Thoracic aorta (tissue), 2 donors: Measurements from ENCODE around the gene MUC5B. TPM values are rescaled to one million over a fixed set of nuclear protein-coding genes. Genes with fewer than 3 reads are reported as not detected.
"Not testable (repeated sequence)": the region's sequence is repeated elsewhere in the genome, so short reads cannot be mapped to it uniquely, and the experiment has no call there.

ENCODE experiments used
- ATAC-seq: fragments of 150-250 bp; one replicate; pipeline ENCODE4 v1.8.0; 2017; ENCODE audit warnings: low read depth; ENCODE audit not compliant: insufficient number of reproducible peaks, low FRiP score
- DNase-seq: peaks from one replicate; pipeline ENCODE4 v3.0.0-alpha.2; 2020; ENCODE audit warnings: low spot score
- H3K27ac ChIP-seq, 2 donors: fragments of 200-600 bp; sonication (generic); 1 replicate in 1 of 2; 2 replicates in 1 of 2; pipeline ENCODE4 v1.5.1; 2016; ENCODE audit warnings: mild to moderate bottlenecking in 2 of 2, moderate library complexity in 2 of 2
- H3K27me3 ChIP-seq: fragments of 200-600 bp; sonication (generic); replicated peaks from 2 replicates; pipeline ENCODE4 v1.6.0; 2016; ENCODE audit warnings: mild to moderate bottlenecking; ENCODE audit not compliant: insufficient read depth
- H3K36me3 ChIP-seq: fragments of 200-600 bp; sonication (generic); one replicate; pipeline ENCODE4 v1.5.1; 2016
- H3K4me1 ChIP-seq, 2 donors: fragments of 200-600 bp; sonication (generic); 1 replicate in 1 of 2; 2 replicates in 1 of 2; pipeline versions ENCODE4 v1.5.1 to v1.6.0; 2016; ENCODE audit warnings: low read depth in 2 of 2, mild to moderate bottlenecking in 1 of 2; ENCODE audit not compliant: control insufficient read depth in 1 of 2
- H3K4me3 ChIP-seq: fragments of 200-600 bp; sonication (generic); 2 replicates; pipeline ENCODE4 v1.5.1; 2016; ENCODE audit warnings: mild to moderate bottlenecking
- H3K9me3 ChIP-seq: fragments of 200-600 bp; sonication (generic); 2 replicates; pipeline ENCODE4 v1.5.1; 2016
- CTCF ChIP-seq: fragments of 200-600 bp; sonication (generic); IDR thresholded peaks from one replicate; pipeline ENCODE4 v1.5.1; 2019; ENCODE audit warnings: antibody characterized with exemption
- total RNA-seq, 2 donors: library from RNA; depleted of rRNA; stranded (reverse); fragments of >200 nt; gene quantifications; one replicate each; pipeline versions ENCODE4 v1.1.0 to v1.2.3, GENCODE V29; 2016

MUC5B gene
- total RNA-seq, 2 donors from 2014 or later = not detected

GRCh38 chr11:1180171-1180570 is 42.7 kb upstream of the MUC5B start:
- Histone ChIP-seq H3K4me1 (no peaks in the 10 kb centered on the region), H3K27me3 (no peaks in the 10 kb centered on the region), H3K27ac (no peak overlapping the region), H3K4me3 (no peak overlapping the region), H3K9me3 (no peaks in the 10 kb centered on the region), H3K36me3 (no peaks in the 10 kb centered on the region)
- DNase-seq (no peak), ATAC-seq (no peak)
- TF ChIP-seq CTCF = no peak

DNA sequence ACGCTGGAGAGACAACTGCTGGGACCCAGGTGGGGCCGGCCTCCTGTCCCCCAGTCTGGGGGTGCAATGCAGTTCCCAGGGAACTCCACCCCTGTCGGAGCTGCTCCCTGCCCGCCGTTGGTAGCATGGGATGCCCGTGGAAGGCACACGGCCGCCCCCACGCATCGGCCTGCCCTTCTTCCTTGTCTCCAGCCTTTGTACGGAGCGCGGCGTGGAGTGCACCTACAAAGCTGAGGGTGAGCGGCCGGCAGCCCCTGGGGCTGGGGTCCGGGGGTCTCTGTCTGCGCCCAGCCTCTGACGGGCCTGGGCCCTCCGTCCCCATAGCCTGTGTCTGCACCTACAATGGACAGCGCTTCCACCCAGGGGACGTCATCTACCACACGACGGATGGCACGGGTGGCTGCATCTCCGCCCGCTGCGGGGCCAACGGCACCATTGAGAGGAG is 41.9 kb upstream of the MUC5B start:
- no peak overlapping the region for H3K27ac ChIP-seq
- H3K9me3 ChIP-seq = no peaks in the 10 kb centered on the region
- no peaks in the 10 kb centered on the region for H3K36me3 ChIP-seq
- DNase-seq (no peak), ATAC-seq (no peak)
- H3K4me1 ChIP-seq = no peaks in the 10 kb centered on the region
- TF ChIP-seq CTCF = no peak
- no peak overlapping the region for H3K4me3 ChIP-seq
- no peaks in the 10 kb centered on the region for H3K27me3 ChIP-seq

DNA sequence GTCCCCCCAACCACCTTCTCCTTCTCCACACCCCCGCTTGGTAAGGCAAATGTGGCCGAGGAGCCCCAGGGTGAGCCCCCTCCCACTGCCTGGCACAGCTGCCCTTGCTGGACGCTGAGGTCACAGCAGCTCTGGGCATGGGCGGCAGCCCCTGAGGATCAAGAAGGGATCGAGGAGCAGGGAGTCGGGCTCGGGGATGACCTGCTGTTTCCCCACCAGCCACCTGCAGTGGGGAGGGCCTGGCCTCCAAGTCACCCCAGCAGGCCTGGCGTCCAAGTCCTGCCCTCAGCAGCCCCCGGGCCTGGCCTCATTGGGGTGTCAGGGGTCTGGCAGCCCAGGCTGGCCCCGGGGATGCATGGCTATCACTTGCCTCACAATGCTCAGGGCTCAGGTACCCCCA is 41.4 kb upstream of the MUC5B start:
- no peaks in the 10 kb centered on the region for H3K27me3 ChIP-seq
- no peak for TF ChIP-seq CTCF
- no peaks in the 10 kb centered on the region for H3K9me3 ChIP-seq
- DNase-seq (no peak), ATAC-seq (no peak)
- no peaks in the 10 kb centered on the region for H3K36me3 ChIP-seq
- no peaks in the 10 kb centered on the region for H3K4me1 ChIP-seq
- H3K4me3 ChIP-seq = no peak overlapping the region
- H3K27ac ChIP-seq = no peak overlapping the region

DNA sequence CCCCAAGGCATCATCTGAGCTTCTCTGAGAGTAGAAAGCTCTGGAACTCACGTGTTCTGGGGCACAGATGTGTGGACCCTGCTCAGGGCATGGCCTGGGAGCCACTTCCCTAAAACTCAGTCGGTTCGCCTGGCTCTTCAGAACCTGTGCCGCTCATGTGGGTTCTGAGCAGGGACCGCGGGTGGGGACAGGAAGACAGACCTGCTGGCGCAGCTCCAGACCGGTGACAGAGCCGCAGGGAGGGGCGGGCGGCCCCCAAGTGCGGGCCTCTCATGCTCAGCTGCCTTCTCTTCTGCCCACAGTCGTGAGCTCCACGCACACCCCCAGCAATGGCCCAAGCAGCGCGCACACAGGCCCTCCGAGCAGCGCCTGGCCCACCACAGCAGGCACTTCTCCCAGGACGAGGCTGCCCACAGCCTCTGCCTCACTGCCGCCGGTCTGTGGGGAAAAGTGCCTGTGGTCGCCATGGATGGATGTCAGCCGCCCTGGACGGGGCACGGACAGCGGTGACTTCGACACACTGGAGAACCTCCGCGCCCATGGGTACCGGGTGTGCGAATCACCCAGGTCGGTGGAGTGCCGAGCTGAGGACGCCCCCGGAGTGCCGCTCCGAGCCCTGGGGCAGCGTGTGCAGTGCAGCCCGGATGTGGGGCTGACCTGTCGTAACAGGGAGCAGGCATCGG is 40.9 kb upstream of the MUC5B start:
- Histone ChIP-seq H3K4me3 (no peak overlapping the region), H3K27me3 (no peaks in the 10 kb centered on the region), H3K4me1 (no peaks in the 10 kb centered on the region), H3K27ac (no peak overlapping the region), H3K9me3 (no peaks in the 10 kb centered on the region), H3K36me3 (no peaks in the 10 kb centered on the region)
- ATAC-seq = no peak
- no peak for DNase-seq
- no peak for TF ChIP-seq CTCF

DNA sequence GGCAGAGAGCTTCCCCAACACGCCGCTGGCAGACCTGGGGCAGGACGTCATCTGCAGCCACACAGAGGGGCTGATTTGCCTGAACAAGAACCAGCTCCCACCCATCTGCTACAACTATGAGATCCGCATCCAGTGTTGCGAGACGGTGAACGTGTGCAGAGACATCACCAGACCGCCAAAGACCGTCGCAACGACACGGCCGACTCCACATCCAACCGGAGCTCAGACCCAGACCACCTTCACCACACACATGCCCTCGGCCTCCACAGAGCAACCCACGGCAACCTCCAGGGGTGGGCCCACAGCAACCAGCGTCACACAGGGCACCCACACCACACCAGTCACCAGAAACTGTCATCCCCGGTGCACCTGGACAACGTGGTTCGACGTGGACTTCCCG is 38.7 kb upstream of the MUC5B start:
- not testable (repeated sequence) for DNase-seq, H3K4me3 ChIP-seq, H3K9me3 ChIP-seq, ATAC-seq, H3K27ac ChIP-seq, H3K36me3 ChIP-seq, H3K4me1 ChIP-seq, H3K27me3 ChIP-seq

DNA sequence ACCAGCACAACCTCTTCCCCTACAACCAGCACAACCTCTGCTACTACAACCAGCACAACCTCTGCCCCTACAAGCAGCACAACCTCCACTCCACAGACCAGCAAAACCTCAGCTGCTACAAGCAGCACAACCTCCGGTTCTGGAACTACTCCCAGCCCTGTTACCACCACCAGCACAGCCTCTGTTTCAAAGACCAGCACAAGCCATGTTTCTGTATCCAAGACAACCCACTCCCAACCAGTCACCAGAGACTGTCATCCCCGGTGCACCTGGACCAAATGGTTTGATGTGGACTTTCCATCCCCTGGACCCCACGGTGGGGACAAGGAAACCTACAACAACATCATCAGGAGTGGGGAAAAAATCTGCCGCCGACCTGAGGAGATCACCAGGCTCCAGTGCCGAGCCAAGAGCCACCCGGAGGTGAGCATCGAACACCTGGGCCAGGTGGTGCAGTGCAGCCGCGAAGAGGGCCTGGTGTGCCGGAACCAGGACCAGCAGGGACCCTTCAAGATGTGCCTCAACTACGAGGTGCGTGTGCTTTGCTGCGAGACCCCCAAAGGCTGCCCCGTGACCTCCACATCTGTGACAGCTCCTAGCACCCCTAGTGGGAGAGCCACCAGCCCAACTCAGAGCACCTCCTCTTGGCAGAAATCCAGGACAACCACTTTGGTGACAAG is 34.3 kb upstream of the MUC5B start:
- H3K4me1 ChIP-seq, H3K27ac ChIP-seq, H3K4me3 ChIP-seq, H3K27me3 ChIP-seq, H3K36me3 ChIP-seq, ATAC-seq, H3K9me3 ChIP-seq, DNase-seq: not testable (repeated sequence)

DNA sequence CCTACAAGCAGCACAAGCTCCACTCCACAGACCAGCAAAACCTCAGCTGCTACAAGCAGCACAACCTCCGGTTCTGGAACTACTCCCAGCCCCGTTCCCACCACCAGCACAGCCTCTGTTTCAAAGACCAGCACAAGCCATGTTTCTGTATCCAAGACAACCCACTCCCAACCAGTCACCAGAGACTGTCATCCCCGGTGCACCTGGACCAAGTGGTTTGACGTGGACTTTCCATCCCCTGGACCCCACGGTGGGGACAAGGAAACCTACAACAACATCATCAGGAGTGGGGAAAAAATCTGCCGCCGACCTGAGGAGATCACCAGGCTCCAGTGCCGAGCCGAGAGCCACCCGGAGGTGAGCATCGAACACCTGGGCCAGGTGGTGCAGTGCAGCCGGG is 33.0 kb upstream of the MUC5B start:
- H3K9me3 ChIP-seq, DNase-seq, H3K27me3 ChIP-seq, H3K4me3 ChIP-seq, ATAC-seq, H3K4me1 ChIP-seq, H3K27ac ChIP-seq, H3K36me3 ChIP-seq: not testable (repeated sequence)

- H3K27ac ChIP-seq, H3K4me3 ChIP-seq, DNase-seq, H3K36me3 ChIP-seq, H3K9me3 ChIP-seq, H3K27me3 ChIP-seq, H3K4me1 ChIP-seq, ATAC-seq: not testable (repeated sequence)
Observed at GRCh38 chr11:1191786-1192470, 30.9 kb upstream of the MUC5B start.
